Measurements from ENCODE around the gene DIP2A. TPM values are rescaled to one million over a fixed set of nuclear protein-coding genes. Genes with fewer than 3 reads are reported as not detected.

Gene DIP2A
- total and polyA plus RNA-seq, 2 experiments from 2014 or later, result 18.5 to 36.3 TPM

DNA sequence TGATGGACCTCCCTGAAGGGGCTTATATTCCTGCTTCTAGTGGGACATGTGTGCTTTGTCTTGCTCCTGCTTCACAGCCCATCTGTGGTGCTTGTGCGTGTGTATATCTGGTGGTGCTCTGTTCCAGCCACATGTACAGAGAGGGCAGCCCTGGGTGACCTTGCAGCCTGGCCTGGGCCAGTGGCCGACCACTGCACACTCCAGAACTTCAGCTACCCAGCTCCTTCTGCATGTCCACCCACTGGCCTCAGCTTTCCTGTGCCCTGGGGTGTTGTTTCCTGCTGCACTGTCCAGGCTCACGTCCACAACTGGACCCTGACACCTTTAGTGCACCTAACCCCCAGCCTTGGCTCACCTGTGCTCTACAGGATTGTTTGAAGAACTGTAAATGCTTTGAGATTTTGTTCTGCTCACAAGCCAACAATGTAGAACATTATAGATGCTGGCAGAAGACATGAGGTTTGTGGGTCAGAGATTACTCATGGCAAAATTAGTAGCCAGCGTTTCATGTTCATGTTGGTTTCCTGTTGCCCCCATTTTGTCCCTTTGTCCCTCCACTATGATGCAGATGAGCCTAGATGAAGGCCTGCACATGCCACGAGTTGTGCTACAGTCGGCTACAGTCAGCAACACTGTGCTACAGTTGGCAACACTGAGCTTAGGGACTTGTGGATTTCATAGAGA lies 151.5 kb downstream of the DIP2A start:
- Histone ChIP-seq H4K20me1 (replicated peaks; ENCODE audit: insufficient read depth) (no peaks in the 10 kb centered on the region), H3K36me3 (ENCODE audit: insufficient read depth) (no peaks in the 10 kb centered on the region), H3K27ac (ENCODE audit: low read depth) (no peak overlapping the region), H2AFZ (no peak overlapping the region), H3K4me2 (no peak overlapping the region), H3K27me3 (ENCODE audit: insufficient read depth) (no peaks in the 10 kb centered on the region), H3F3A (replicated peaks; ENCODE audit: low read depth) (no peaks in the 10 kb centered on the region), H3K4me3 (no peak overlapping the region), H3K79me2 (replicated peaks; ENCODE audit: insufficient read depth) (no peaks in the 10 kb centered on the region), H3K4me1 (ENCODE audit: insufficient read depth) (peaks cover 5% of the 10 kb centered on the region; the same call in 1 of the 2 replicates), H3K9me2 (ENCODE audit: insufficient read depth) (no peaks in the 10 kb centered on the region)
- ATAC-seq, result no peak
- no peak overlapping the region for H3K4me3 Mint-ChIP-seq
- 0 out of 3 replicates have a peak, but pooled peaks cover 2% of the 10 kb centered on the region for H3K36me3 Mint-ChIP-seq (ENCODE audit: low read depth)
- DNase-seq (ENCODE audit: low spot score), result no peak
- H3K9me3 Mint-ChIP-seq, result peaks cover 9% of the 10 kb centered on the region; the same call in 2 of the 3 replicates
- H3K27ac Mint-ChIP-seq, result no peak overlapping the region
- H3K4me1 Mint-ChIP-seq, result peaks cover 4% of the 10 kb centered on the region
- TF ChIP-seq, protein P1, sequence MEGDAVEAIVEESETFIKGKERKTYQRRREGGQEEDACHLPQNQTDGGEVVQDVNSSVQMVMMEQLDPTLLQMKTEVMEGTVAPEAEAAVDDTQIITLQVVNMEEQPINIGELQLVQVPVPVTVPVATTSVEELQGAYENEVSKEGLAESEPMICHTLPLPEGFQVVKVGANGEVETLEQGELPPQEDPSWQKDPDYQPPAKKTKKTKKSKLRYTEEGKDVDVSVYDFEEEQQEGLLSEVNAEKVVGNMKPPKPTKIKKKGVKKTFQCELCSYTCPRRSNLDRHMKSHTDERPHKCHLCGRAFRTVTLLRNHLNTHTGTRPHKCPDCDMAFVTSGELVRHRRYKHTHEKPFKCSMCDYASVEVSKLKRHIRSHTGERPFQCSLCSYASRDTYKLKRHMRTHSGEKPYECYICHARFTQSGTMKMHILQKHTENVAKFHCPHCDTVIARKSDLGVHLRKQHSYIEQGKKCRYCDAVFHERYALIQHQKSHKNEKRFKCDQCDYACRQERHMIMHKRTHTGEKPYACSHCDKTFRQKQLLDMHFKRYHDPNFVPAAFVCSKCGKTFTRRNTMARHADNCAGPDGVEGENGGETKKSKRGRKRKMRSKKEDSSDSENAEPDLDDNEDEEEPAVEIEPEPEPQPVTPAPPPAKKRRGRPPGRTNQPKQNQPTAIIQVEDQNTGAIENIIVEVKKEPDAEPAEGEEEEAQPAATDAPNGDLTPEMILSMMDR (conservative IDR thresholded peaks at IDR 0.05; ENCODE audit: low read depth in 2 of 2), result no peak
- TF ChIP-seq CREB1 (CRISPR knock-in tag; IDR thresholded peaks at IDR 0.05; ENCODE audit: low read depth) (no peak), JUNB (IDR thresholded peaks at IDR 0.05; ENCODE audit: unreplicated experiment) (no peak), NANOG (IDR thresholded peaks at IDR 0.05; ENCODE audit: borderline replicate concordance) (no peak), STAT1 (IDR thresholded peaks at IDR 0.05; ENCODE audit: unreplicated experiment) (no peak), ZNF331 (CRISPR knock-in tag; IDR thresholded peaks at IDR 0.05; ENCODE audit: low read depth) (no peak)
- TF ChIP-seq, protein P2, sequence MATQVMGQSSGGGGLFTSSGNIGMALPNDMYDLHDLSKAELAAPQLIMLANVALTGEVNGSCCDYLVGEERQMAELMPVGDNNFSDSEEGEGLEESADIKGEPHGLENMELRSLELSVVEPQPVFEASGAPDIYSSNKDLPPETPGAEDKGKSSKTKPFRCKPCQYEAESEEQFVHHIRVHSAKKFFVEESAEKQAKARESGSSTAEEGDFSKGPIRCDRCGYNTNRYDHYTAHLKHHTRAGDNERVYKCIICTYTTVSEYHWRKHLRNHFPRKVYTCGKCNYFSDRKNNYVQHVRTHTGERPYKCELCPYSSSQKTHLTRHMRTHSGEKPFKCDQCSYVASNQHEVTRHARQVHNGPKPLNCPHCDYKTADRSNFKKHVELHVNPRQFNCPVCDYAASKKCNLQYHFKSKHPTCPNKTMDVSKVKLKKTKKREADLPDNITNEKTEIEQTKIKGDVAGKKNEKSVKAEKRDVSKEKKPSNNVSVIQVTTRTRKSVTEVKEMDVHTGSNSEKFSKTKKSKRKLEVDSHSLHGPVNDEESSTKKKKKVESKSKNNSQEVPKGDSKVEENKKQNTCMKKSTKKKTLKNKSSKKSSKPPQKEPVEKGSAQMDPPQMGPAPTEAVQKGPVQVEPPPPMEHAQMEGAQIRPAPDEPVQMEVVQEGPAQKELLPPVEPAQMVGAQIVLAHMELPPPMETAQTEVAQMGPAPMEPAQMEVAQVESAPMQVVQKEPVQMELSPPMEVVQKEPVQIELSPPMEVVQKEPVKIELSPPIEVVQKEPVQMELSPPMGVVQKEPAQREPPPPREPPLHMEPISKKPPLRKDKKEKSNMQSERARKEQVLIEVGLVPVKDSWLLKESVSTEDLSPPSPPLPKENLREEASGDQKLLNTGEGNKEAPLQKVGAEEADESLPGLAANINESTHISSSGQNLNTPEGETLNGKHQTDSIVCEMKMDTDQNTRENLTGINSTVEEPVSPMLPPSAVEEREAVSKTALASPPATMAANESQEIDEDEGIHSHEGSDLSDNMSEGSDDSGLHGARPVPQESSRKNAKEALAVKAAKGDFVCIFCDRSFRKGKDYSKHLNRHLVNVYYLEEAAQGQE (IDR thresholded peaks at IDR 0.05; ENCODE audit: unreplicated experiment), result no peak
- no peaks in the 10 kb centered on the region for H3K27me3 Mint-ChIP-seq (ENCODE audit: insufficient read depth, low read depth, poor library complexity)

DNA sequence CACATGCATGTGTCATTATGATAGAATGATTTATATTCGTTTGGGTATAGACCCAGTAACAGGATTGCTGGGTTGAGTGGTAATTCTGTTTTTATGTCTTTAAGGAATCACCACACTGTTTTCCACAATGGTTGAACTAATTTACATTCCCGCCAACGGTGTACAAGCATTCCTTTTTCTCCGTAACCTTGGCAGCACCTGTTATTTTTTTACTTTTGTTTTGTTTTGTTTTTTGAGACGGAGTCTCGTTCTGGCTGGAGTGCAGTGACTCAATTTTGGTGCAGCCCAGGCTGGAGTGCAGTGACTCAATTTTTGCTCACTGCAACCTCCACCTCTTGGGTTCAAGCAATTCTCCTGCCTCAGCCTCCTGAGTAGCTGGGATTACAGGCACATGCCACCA lies 154.7 kb downstream of the DIP2A start:
- H2AFZ ChIP-seq, result no peak overlapping the region
- H4K20me1 ChIP-seq (replicated peaks; ENCODE audit: insufficient read depth), result no peaks in the 10 kb centered on the region
- H3K4me3 ChIP-seq, result no peak overlapping the region
- DNase-seq (ENCODE audit: low spot score) (no peak), ATAC-seq (no peak)
- no peak overlapping the region for H3K27ac Mint-ChIP-seq
- H3K9me3 Mint-ChIP-seq, result peaks cover 9% of the 10 kb centered on the region; the same call in 2 of the 3 replicates
- no peaks in the 10 kb centered on the region for H3K27me3 ChIP-seq (ENCODE audit: insufficient read depth)
- no peaks in the 10 kb centered on the region for H3F3A ChIP-seq (replicated peaks; ENCODE audit: low read depth)
- no peaks in the 10 kb centered on the region for H3K36me3 ChIP-seq (ENCODE audit: insufficient read depth)
- no peaks in the 10 kb centered on the region for H3K4me1 ChIP-seq (ENCODE audit: insufficient read depth)
- no peak overlapping the region for H3K27ac ChIP-seq (ENCODE audit: low read depth)
- no peaks in the 10 kb centered on the region for H3K4me1 Mint-ChIP-seq
- no peaks in the 10 kb centered on the region for H3K27me3 Mint-ChIP-seq (ENCODE audit: insufficient read depth, low read depth, poor library complexity)
- 0 out of 3 replicates have a peak, but pooled peaks cover 2% of the 10 kb centered on the region for H3K36me3 Mint-ChIP-seq (ENCODE audit: low read depth)
- H3K79me2 ChIP-seq (replicated peaks; ENCODE audit: insufficient read depth), result no peaks in the 10 kb centered on the region
- no peak overlapping the region for H3K4me3 Mint-ChIP-seq
- H3K9me2 ChIP-seq (ENCODE audit: insufficient read depth), result no peaks in the 10 kb centered on the region
- H3K4me2 ChIP-seq, result no peak overlapping the region
- TF ChIP-seq ZNF114 (CRISPR knock-in tag; IDR thresholded peaks at IDR 0.05) (no peak), EZH2phosphoT487 (IDR thresholded peaks at IDR 0.05; ENCODE audit: unreplicated experiment) (no peak), STAT1 (IDR thresholded peaks at IDR 0.05; ENCODE audit: unreplicated experiment) (no peak)
- TF ChIP-seq, protein P3, sequence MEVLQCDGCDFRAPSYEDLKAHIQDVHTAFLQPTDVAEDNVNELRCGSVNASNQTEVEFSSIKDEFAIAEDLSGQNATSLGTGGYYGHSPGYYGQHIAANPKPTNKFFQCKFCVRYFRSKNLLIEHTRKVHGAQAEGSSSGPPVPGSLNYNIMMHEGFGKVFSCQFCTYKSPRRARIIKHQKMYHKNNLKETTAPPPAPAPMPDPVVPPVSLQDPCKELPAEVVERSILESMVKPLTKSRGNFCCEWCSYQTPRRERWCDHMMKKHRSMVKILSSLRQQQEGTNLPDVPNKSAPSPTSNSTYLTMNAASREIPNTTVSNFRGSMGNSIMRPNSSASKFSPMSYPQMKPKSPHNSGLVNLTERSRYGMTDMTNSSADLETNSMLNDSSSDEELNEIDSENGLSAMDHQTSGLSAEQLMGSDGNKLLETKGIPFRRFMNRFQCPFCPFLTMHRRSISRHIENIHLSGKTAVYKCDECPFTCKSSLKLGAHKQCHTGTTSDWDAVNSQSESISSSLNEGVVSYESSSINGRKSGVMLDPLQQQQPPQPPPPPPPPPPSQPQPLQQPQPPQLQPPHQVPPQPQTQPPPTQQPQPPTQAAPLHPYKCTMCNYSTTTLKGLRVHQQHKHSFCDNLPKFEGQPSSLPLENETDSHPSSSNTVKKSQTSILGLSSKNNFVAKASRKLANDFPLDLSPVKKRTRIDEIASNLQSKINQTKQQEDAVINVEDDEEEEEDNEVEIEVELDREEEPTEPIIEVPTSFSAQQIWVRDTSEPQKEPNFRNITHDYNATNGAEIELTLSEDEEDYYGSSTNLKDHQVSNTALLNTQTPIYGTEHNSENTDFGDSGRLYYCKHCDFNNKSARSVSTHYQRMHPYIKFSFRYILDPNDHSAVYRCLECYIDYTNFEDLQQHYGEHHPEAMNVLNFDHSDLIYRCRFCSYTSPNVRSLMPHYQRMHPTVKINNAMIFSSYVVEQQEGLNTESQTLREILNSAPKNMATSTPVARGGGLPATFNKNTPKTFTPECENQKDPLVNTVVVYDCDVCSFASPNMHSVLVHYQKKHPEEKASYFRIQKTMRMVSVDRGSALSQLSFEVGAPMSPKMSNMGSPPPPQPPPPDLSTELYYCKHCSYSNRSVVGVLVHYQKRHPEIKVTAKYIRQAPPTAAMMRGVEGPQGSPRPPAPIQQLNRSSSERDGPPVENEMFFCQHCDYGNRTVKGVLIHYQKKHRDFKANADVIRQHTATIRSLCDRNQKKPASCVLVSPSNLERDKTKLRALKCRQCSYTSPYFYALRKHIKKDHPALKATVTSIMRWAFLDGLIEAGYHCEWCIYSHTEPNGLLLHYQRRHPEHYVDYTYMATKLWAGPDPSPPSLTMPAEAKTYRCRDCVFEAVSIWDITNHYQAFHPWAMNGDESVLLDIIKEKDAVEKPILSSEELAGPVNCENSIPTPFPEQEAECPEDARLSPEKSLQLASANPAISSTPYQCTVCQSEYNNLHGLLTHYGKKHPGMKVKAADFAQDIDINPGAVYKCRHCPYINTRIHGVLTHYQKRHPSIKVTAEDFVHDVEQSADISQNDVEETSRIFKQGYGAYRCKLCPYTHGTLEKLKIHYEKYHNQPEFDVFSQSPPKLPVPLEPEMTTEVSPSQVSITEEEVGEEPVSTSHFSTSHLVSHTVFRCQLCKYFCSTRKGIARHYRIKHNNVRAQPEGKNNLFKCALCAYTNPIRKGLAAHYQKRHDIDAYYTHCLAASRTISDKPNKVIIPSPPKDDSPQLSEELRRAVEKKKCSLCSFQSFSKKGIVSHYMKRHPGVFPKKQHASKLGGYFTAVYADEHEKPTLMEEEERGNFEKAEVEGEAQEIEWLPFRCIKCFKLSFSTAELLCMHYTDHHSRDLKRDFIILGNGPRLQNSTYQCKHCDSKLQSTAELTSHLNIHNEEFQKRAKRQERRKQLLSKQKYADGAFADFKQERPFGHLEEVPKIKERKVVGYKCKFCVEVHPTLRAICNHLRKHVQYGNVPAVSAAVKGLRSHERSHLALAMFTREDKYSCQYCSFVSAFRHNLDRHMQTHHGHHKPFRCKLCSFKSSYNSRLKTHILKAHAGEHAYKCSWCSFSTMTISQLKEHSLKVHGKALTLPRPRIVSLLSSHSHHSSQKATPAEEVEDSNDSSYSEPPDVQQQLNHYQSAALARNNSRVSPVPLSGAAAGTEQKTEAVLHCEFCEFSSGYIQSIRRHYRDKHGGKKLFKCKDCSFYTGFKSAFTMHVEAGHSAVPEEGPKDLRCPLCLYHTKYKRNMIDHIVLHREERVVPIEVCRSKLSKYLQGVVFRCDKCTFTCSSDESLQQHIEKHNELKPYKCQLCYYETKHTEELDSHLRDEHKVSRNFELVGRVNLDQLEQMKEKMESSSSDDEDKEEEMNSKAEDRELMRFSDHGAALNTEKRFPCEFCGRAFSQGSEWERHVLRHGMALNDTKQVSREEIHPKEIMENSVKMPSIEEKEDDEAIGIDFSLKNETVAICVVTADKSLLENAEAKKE (CRISPR knock-in tag; IDR thresholded peaks at IDR 0.05), result no peak

Measured in GM23338 (cell line).